GM12873 (cell line): Measurements from ENCODE around the gene NDST1.

Experiments used
- CTCF ChIP-seq: IDR thresholded peaks from 2 replicates; pipeline ENCODE4 v1.5.1; 2012; ENCODE audit warnings: low read depth, mild to moderate bottlenecking, moderate library complexity, low read length, control low read depth; ENCODE audit not compliant: insufficient read depth; ENCODE audit errors: missing control alignments

The NDST1 gene

DNA sequence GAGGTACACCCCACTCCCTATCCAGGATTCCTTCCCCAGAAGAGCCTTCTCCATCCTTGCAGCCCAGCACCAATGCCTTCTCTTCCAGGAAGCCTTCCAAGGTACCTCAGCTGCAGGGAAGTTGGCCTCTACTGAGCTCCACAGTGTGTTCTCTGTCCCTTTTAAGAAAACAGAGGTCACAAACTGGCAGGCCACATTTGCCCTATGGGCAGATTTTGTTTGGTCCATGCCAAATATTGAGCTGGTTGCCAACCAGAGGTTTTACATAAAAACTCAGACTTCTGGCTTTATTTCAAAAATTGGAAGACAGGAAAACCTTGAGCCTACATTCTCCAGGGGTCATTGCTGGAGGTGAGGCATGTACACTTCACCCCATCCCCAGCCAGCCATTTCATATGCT, 9.0 kb upstream of the NDST1 start:
- TF ChIP-seq CTCF: no peak

GRCh38 chr5:150499437-150499956, 8.4 kb upstream of the NDST1 start:
- no peak for TF ChIP-seq CTCF

GRCh38 chr5:150500328-150500841, 7.5 kb upstream of the NDST1 start:
- no peak for TF ChIP-seq CTCF

DNA sequence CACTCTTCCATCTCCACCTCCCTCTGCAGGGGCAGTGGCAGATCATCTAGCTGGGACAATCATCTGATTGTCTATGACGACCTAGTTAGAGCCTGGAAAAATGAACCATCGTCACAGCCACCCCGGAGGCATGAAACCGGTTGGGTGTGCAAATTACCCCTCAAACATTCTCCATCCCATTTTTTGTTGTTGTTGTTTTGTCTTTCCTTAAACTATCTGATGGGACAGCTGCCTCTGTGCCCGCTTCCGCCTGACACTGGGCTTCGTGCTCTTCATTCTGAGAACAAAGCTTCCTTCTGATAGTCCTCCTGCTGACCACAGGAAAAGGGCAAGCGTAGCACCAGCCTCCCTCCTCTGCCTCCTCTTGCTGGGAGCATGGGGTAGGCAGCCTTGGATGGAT, 7.0 kb upstream of the NDST1 start:
- no peak for TF ChIP-seq CTCF

- TF ChIP-seq CTCF: no peak
Measured at GRCh38 chr5:150502106-150502505, 5.8 kb upstream of the NDST1 start.

GRCh38 chr5:150502847-150503246, 5.1 kb upstream of the NDST1 start:
- TF ChIP-seq CTCF: no peak

DNA sequence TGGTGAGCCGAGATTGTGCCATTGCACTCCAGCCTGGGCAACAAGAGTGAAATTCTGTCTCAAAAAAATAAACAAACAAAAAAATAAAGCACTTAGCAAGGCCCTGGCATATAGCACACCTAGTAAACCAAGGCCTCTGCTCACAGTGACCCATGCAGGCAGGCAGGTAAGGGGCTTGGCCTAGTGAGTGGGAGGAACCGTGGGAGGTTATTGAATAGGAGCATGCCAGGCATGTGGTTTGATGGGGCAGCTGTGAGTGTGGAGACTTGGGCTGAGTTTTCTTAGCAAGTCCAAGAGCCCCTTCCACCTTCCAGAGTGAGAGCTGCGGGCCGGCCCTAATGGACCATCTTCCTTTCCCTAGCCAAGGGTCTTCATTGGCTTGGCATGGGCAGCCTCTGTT, 4.5 kb upstream of the NDST1 start:
- no peak for TF ChIP-seq CTCF
